HEK293 (cell line): ENCODE results near the gene ARHGAP45.
A peak's percentile ranks its signal among the peaks of the same experiment; 100 is the strongest.

Experiments
- ELK4 ChIP-seq: IDR thresholded peaks from 2 replicates; pipeline ENCODE4 v1.6.1; 2011; ENCODE audit warnings: mild to moderate bottlenecking, low read depth, low read length, borderline replicate concordance
- HIC1 ChIP-seq: fragments of 450-650 bp; formaldehyde crosslinking; IDR thresholded peaks from 2 replicates; pipeline ENCODE4 v1.5.1; 2016; ENCODE audit warnings: missing biosample characterization, missing genetic modification characterization
- IKZF3 ChIP-seq: fragments of 450-650 bp; IDR thresholded peaks from 2 replicates; pipeline ENCODE4 v1.5.0; 2018; ENCODE audit warnings: missing biosample characterization, mild to moderate bottlenecking, missing genetic modification characterization, moderate library complexity
- KLF16 ChIP-seq: fragments of 450-650 bp; formaldehyde crosslinking; IDR thresholded peaks from 2 replicates; pipeline ENCODE4 v1.5.1; 2017; ENCODE audit warnings: missing biosample characterization, missing genetic modification characterization
- RBAK ChIP-seq: fragments of 450-650 bp; formaldehyde crosslinking; IDR thresholded peaks from 2 replicates; pipeline ENCODE4 v1.5.1; 2016; ENCODE audit warnings: missing biosample characterization, missing genetic modification characterization
- SCRT1 ChIP-seq: fragments of 450-650 bp; formaldehyde crosslinking; IDR thresholded peaks from 2 replicates; pipeline ENCODE4 v1.5.1; 2016; ENCODE audit warnings: missing biosample characterization, missing genetic modification characterization, borderline replicate concordance
- SP2 ChIP-seq: fragments of 450-650 bp; formaldehyde crosslinking; IDR thresholded peaks from 2 replicates; pipeline ENCODE4 v1.5.1; 2016; ENCODE audit warnings: missing biosample characterization, missing genetic modification characterization
- SP3 ChIP-seq: fragments of 450-650 bp; formaldehyde crosslinking; IDR thresholded peaks from 2 replicates; pipeline ENCODE4 v1.5.1; 2016; ENCODE audit warnings: missing biosample characterization, missing genetic modification characterization
- ZBTB8A ChIP-seq: fragments of 450-650 bp; formaldehyde crosslinking; IDR thresholded peaks from 2 replicates; pipeline ENCODE4 v1.5.1; 2016; ENCODE audit warnings: missing biosample characterization, missing genetic modification characterization
- ZNF155 ChIP-seq: fragments of 450-650 bp; formaldehyde crosslinking; IDR thresholded peaks from 2 replicates; pipeline ENCODE4 v1.5.1; 2016; ENCODE audit warnings: missing biosample characterization, missing genetic modification characterization
- ZNF169 ChIP-seq: fragments of 450-650 bp; formaldehyde crosslinking; IDR thresholded peaks from 2 replicates; pipeline ENCODE4 v1.5.1; 2016; ENCODE audit warnings: missing biosample characterization, missing genetic modification characterization
- ZNF2 ChIP-seq: fragments of 450-650 bp; formaldehyde crosslinking; IDR thresholded peaks from 2 replicates; pipeline ENCODE4 v1.5.1; 2016; ENCODE audit warnings: missing biosample characterization, missing genetic modification characterization
- ZNF214 ChIP-seq: fragments of 450-650 bp; formaldehyde crosslinking; IDR thresholded peaks from 2 replicates; pipeline ENCODE4 v1.5.1; 2017; ENCODE audit warnings: missing biosample characterization, mild to moderate bottlenecking, missing genetic modification characterization, borderline replicate concordance
- ZNF354C ChIP-seq: fragments of 450-650 bp; formaldehyde crosslinking; IDR thresholded peaks from 2 replicates; pipeline ENCODE4 v1.5.1; 2016; ENCODE audit warnings: missing biosample characterization, missing genetic modification characterization, low read depth, borderline replicate concordance
- ZNF37A ChIP-seq: fragments of 450-650 bp; IDR thresholded peaks from 2 replicates; pipeline ENCODE4 v1.5.1; 2018; ENCODE audit warnings: missing biosample characterization, missing genetic modification characterization
- ZNF404 ChIP-seq: fragments of 450-650 bp; formaldehyde crosslinking; IDR thresholded peaks from 2 replicates; pipeline ENCODE4 v1.5.1; 2017; ENCODE audit warnings: missing biosample characterization, missing genetic modification characterization
- ZNF548 ChIP-seq: fragments of 450-650 bp; formaldehyde crosslinking; IDR thresholded peaks from 2 replicates; pipeline ENCODE4 v1.5.1; 2016; ENCODE audit warnings: missing biosample characterization, missing genetic modification characterization
- ZNF664 ChIP-seq: fragments of 450-650 bp; formaldehyde crosslinking; IDR thresholded peaks from 2 replicates; pipeline ENCODE4 v1.5.1; 2016; ENCODE audit warnings: missing biosample characterization, missing genetic modification characterization
- ZNF701 ChIP-seq: fragments of 450-650 bp; formaldehyde crosslinking; IDR thresholded peaks from 2 replicates; pipeline ENCODE4 v1.5.1; 2016; ENCODE audit warnings: missing biosample characterization, missing genetic modification characterization
- TF ChIP-seq, protein P1 (sequence below): fragments of 450-650 bp; IDR thresholded peaks from 2 replicates; pipeline ENCODE4 v1.5.1; 2018; ENCODE audit warnings: missing biosample characterization, mild to moderate bottlenecking, missing genetic modification characterization
- TF ChIP-seq, protein P2 (sequence below): fragments of 450-650 bp; formaldehyde crosslinking; IDR thresholded peaks from 2 replicates; pipeline ENCODE4 v1.5.1; 2016; ENCODE audit warnings: missing biosample characterization, missing genetic modification characterization
- TF ChIP-seq, protein P3 (sequence below): fragments of 450-650 bp; formaldehyde crosslinking; IDR thresholded peaks from 2 replicates; pipeline ENCODE4 v1.5.1; 2016; ENCODE audit warnings: missing biosample characterization, missing genetic modification characterization
- TF ChIP-seq, protein P4 (sequence below): fragments of 450-650 bp; formaldehyde crosslinking; IDR thresholded peaks from 2 replicates; pipeline ENCODE4 v1.5.1; 2016; ENCODE audit warnings: missing biosample characterization, missing genetic modification characterization, borderline replicate concordance

The ARHGAP45 gene

DNA sequence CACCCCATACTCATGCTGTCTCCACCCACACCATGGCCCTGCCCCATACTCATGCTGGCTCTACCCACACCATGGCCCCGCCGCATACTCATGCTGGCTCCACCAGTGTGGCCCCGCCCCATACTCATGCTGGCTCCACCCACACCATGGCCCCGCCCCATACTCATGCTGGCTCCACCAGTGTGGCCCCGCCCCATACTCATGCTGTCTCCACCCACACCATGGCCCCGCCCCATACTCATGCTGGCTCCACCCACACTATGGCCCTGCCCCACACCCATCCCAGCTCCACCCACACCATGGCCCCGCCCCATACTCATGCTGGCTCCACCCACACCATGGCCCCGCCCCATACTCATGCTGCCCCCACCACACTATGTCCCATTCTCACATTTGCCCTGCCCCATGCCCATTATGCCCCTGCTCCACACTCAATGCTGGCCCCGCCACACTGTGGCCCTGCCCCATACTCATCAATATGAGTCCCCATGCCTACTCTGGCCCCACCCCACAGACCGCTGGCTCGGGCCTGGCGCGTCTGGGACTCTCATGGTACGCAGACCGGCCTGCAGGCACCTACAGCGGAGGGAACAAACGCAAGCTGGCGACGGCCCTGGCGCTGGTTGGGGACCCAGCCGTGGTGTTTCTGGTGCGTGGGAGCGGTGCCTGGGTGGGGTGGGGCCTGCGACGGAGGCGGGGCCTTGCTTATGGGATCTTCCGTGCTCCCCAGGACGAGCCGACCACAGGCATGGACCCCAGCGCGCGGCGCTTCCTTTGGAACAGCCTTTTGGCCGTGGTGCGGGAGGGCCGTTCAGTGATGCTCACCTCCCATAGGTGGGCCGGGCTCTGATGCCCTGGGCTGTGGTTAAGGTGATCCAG is 3.7 kb upstream of the ARHGAP45 start (continued):
- TF ChIP-seq ELK4: no peak
- TF ChIP-seq ZNF155: no peak
- TF ChIP-seq, protein P1, sequence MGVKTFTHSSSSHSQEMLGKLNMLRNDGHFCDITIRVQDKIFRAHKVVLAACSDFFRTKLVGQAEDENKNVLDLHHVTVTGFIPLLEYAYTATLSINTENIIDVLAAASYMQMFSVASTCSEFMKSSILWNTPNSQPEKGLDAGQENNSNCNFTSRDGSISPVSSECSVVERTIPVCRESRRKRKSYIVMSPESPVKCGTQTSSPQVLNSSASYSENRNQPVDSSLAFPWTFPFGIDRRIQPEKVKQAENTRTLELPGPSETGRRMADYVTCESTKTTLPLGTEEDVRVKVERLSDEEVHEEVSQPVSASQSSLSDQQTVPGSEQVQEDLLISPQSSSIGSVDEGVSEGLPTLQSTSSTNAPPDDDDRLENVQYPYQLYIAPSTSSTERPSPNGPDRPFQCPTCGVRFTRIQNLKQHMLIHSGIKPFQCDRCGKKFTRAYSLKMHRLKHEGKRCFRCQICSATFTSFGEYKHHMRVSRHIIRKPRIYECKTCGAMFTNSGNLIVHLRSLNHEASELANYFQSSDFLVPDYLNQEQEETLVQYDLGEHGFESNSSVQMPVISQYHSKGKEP: no peak
- no peak for TF ChIP-seq ZNF37A (tag by site-specific recombination)
- no peak for TF ChIP-seq ZNF404
- TF ChIP-seq RBAK (tag by site-specific recombination): no peak
- no peak for TF ChIP-seq ZNF548 (tag by site-specific recombination)
- no peak for TF ChIP-seq ZNF169
- TF ChIP-seq SP3: peak; percentile 39
- no peak for TF ChIP-seq KLF16 (tag by site-specific recombination)
- no peak for TF ChIP-seq ZBTB8A (tag by site-specific recombination)
- TF ChIP-seq, protein P2, sequence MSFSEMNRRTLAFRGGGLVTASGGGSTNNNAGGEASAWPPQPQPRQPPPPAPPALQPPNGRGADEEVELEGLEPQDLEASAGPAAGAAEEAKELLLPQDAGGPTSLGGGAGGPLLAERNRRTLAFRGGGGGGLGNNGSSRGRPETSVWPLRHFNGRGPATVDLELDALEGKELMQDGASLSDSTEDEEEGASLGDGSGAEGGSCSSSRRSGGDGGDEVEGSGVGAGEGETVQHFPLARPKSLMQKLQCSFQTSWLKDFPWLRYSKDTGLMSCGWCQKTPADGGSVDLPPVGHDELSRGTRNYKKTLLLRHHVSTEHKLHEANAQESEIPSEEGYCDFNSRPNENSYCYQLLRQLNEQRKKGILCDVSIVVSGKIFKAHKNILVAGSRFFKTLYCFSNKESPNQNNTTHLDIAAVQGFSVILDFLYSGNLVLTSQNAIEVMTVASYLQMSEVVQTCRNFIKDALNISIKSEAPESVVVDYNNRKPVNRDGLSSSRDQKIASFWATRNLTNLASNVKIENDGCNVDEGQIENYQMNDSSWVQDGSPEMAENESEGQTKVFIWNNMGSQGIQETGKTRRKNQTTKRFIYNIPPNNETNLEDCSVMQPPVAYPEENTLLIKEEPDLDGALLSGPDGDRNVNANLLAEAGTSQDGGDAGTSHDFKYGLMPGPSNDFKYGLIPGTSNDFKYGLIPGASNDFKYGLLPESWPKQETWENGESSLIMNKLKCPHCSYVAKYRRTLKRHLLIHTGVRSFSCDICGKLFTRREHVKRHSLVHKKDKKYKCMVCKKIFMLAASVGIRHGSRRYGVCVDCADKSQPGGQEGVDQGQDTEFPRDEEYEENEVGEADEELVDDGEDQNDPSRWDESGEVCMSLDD (tag by site-specific recombination): no peak
- TF ChIP-seq SCRT1: no peak
- TF ChIP-seq HIC1: peak; percentile 78
- TF ChIP-seq ZNF664: no peak
- TF ChIP-seq ZNF701 (tag by site-specific recombination): no peak
- no peak for TF ChIP-seq ZNF2
- TF ChIP-seq, protein P3, sequence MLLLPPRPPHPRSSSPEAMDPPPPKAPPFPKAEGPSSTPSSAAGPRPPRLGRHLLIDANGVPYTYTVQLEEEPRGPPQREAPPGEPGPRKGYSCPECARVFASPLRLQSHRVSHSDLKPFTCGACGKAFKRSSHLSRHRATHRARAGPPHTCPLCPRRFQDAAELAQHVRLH: no peak
- no peak for TF ChIP-seq IKZF3 (tag by site-specific recombination)
- TF ChIP-seq ZNF354C: no peak
- no peak for TF ChIP-seq ZNF214 (tag by site-specific recombination)
- TF ChIP-seq, protein P4, sequence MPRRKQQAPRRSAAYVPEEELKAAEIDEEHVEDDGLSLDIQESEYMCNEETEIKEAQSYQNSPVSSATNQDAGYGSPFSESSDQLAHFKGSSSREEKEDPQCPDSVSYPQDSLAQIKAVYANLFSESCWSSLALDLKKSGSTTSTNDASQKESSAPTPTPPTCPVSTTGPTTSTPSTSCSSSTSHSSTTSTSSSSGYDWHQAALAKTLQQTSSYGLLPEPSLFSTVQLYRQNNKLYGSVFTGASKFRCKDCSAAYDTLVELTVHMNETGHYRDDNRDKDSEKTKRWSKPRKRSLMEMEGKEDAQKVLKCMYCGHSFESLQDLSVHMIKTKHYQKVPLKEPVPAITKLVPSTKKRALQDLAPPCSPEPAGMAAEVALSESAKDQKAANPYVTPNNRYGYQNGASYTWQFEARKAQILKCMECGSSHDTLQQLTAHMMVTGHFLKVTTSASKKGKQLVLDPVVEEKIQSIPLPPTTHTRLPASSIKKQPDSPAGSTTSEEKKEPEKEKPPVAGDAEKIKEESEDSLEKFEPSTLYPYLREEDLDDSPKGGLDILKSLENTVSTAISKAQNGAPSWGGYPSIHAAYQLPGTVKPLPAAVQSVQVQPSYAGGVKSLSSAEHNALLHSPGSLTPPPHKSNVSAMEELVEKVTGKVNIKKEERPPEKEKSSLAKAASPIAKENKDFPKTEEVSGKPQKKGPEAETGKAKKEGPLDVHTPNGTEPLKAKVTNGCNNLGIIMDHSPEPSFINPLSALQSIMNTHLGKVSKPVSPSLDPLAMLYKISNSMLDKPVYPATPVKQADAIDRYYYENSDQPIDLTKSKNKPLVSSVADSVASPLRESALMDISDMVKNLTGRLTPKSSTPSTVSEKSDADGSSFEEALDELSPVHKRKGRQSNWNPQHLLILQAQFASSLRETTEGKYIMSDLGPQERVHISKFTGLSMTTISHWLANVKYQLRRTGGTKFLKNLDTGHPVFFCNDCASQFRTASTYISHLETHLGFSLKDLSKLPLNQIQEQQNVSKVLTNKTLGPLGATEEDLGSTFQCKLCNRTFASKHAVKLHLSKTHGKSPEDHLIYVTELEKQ (tag by site-specific recombination): no peak
- peak; percentile 7; the same call in 1 of the 2 replicates for TF ChIP-seq SP2 (tag by site-specific recombination)
